ENCODE results near the gene ID4.

ID4 gene

DNA sequence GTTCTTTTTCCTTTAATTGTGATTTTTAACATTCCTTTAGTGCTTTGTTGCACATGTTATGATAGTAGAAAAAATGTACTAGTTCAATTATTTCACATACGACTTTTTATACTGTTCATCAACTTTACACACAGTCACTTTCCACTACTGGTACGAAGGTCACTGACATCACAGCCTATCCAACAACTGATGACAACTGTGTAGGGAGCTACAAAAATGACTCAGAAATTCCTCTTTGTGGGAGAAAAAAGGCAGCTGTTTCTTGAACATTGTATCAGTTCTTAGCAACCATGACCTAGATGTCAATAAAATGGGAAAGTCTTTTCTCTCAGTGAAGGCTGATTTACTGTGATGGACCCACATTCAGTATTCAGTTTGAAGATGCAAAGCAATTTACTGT lies 7.0 kb upstream of the ID4 start:
- no peak for TF ChIP-seq EZH2 (IDR thresholded peaks at IDR 0.05; ENCODE audit: borderline replicate concordance, low read length)
- TF ChIP-seq, protein P1, sequence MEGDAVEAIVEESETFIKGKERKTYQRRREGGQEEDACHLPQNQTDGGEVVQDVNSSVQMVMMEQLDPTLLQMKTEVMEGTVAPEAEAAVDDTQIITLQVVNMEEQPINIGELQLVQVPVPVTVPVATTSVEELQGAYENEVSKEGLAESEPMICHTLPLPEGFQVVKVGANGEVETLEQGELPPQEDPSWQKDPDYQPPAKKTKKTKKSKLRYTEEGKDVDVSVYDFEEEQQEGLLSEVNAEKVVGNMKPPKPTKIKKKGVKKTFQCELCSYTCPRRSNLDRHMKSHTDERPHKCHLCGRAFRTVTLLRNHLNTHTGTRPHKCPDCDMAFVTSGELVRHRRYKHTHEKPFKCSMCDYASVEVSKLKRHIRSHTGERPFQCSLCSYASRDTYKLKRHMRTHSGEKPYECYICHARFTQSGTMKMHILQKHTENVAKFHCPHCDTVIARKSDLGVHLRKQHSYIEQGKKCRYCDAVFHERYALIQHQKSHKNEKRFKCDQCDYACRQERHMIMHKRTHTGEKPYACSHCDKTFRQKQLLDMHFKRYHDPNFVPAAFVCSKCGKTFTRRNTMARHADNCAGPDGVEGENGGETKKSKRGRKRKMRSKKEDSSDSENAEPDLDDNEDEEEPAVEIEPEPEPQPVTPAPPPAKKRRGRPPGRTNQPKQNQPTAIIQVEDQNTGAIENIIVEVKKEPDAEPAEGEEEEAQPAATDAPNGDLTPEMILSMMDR (IDR thresholded peaks at IDR 0.05; ENCODE audit: low read length) = no peak
- Histone ChIP-seq H3K27ac (ENCODE audit: low read depth, low read length, poor library complexity, severe bottlenecking) (no peak overlapping the region), H3K9me3 (ENCODE audit: low read length) (no peaks in the 10 kb centered on the region), H3K79me2 (ENCODE audit: insufficient read depth, low read length) (no peaks in the 10 kb centered on the region), H3K4me3 (ENCODE audit: low read depth, low read length, poor library complexity, severe bottlenecking) (no peak overlapping the region), H3F3A (ENCODE audit: insufficient read depth, low read length) (no peaks in the 10 kb centered on the region), H3K4me1 (ENCODE audit: insufficient read depth, low read length, severe bottlenecking) (no peaks in the 10 kb centered on the region), H2AFZ (ENCODE audit: low read length) (no peak overlapping the region), H3K4me2 (ENCODE audit: low read length) (no peak overlapping the region), H3K27me3 (ENCODE audit: insufficient read depth, low read length) (no peaks in the 10 kb centered on the region), H3K9ac (ENCODE audit: low read length) (no peak overlapping the region), H4K20me1 (ENCODE audit: insufficient read depth, low read length) (no peaks in the 10 kb centered on the region), H3K36me3 (ENCODE audit: insufficient read depth, low read length) (no peaks in the 10 kb centered on the region), H3K9me2 (ENCODE audit: low read depth, low read length) (no peaks in the 10 kb centered on the region)

DNA sequence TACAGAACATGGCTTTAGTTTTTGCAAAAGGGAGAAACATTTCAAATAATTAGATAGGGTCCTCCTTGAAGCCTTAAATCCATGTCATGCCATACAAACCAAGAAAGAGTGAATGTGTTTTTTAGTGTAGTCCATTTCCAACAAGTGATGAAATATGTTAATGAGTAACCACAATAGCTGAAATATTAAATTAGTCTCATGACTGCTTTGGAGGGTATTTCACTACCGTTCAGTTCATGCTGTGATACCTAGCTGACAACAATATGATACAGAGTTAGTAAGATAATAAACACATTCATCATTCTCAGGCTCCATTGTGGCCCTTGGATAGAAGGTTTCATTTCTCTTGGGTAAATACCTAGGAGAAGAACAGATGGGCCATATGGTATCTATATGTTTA lies 5.8 kb upstream of the ID4 start:
- TF ChIP-seq, protein P1 (IDR thresholded peaks at IDR 0.05; ENCODE audit: low read length) = no peak
- TF ChIP-seq EZH2 (IDR thresholded peaks at IDR 0.05; ENCODE audit: borderline replicate concordance, low read length) = no peak
- H3K9me3 ChIP-seq (ENCODE audit: low read length) = no peaks in the 10 kb centered on the region
- H2AFZ ChIP-seq (ENCODE audit: low read length) = no peak overlapping the region
- H3K36me3 ChIP-seq (ENCODE audit: insufficient read depth, low read length) = no peaks in the 10 kb centered on the region
- H3K4me1 ChIP-seq (ENCODE audit: insufficient read depth, low read length, severe bottlenecking) = no peaks in the 10 kb centered on the region
- no peak overlapping the region for H3K4me3 ChIP-seq (ENCODE audit: low read depth, low read length, poor library complexity, severe bottlenecking)
- H3K9ac ChIP-seq (ENCODE audit: low read length) = no peak overlapping the region
- no peaks in the 10 kb centered on the region for H3K27me3 ChIP-seq (ENCODE audit: insufficient read depth, low read length)
- no peak overlapping the region for H3K27ac ChIP-seq (ENCODE audit: low read depth, low read length, poor library complexity, severe bottlenecking)
- H3K4me2 ChIP-seq (ENCODE audit: low read length) = no peak overlapping the region
- no peaks in the 10 kb centered on the region for H3F3A ChIP-seq (ENCODE audit: insufficient read depth, low read length)
- no peaks in the 10 kb centered on the region for H3K79me2 ChIP-seq (ENCODE audit: insufficient read depth, low read length)
- no peaks in the 10 kb centered on the region for H4K20me1 ChIP-seq (ENCODE audit: insufficient read depth, low read length)
- no peaks in the 10 kb centered on the region for H3K9me2 ChIP-seq (ENCODE audit: low read depth, low read length)

DNA sequence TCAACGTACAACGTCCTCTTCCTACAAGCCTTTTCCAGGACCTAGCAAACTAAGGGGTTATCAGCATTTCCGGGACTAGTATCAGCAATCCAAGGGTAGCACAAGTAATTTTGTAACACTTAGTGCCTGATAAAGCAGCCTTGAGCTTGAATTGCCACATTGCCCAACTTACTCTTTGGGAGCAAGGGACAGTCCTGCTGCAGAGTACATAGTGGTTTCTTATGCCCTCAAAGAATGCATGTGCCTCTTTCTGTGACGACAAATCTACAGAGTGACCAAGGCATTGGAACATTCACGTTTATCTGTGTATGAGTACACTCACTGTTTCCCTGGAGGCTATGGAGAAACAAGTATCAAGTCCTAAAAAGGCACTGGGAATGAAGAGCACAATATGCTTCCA lies 3.2 kb upstream of the ID4 start:
- TF ChIP-seq, protein P1 (IDR thresholded peaks at IDR 0.05; ENCODE audit: low read length) = no peak
- no peak for TF ChIP-seq EZH2 (IDR thresholded peaks at IDR 0.05; ENCODE audit: borderline replicate concordance, low read length)
- no peak overlapping the region for H2AFZ ChIP-seq (ENCODE audit: low read length)
- H3K4me1 ChIP-seq (ENCODE audit: insufficient read depth, low read length, severe bottlenecking) = no peaks in the 10 kb centered on the region

More for the DNA sequence above, 3.2 kb upstream of the ID4 start:
- no peaks in the 10 kb centered on the region for H4K20me1 ChIP-seq (ENCODE audit: insufficient read depth, low read length)
- no peaks in the 10 kb centered on the region for H3K27me3 ChIP-seq (ENCODE audit: insufficient read depth, low read length)
- H3K9me2 ChIP-seq (ENCODE audit: low read depth, low read length) = no peaks in the 10 kb centered on the region
- no peaks in the 10 kb centered on the region for H3F3A ChIP-seq (ENCODE audit: insufficient read depth, low read length)
- H3K4me2 ChIP-seq (ENCODE audit: low read length) = no peak overlapping the region
- H3K9me3 ChIP-seq (ENCODE audit: low read length) = no peaks in the 10 kb centered on the region
- no peaks in the 10 kb centered on the region for H3K79me2 ChIP-seq (ENCODE audit: insufficient read depth, low read length)
- H3K36me3 ChIP-seq (ENCODE audit: insufficient read depth, low read length) = no peaks in the 10 kb centered on the region
- no peak overlapping the region for H3K27ac ChIP-seq (ENCODE audit: low read depth, low read length, poor library complexity, severe bottlenecking)
- H3K9ac ChIP-seq (ENCODE audit: low read length) = no peak overlapping the region
- H3K4me3 ChIP-seq (ENCODE audit: low read depth, low read length, poor library complexity, severe bottlenecking) = no peak overlapping the region

All from OCI-LY1 (cell line).